Gastrocnemius medialis (tissue), 4 donors: ENCODE results near the gene CTU2. TPM values are rescaled to one million over a fixed set of nuclear protein-coding genes. Genes with fewer than 3 reads are reported as not detected.

Source experiments
- ATAC-seq, 2 donors: fragments of 150-250 bp; one replicate each; pipeline ENCODE4 v1.9.1; 2016
- DNase-seq, 2 donors: peaks; one replicate each; pipeline ENCODE4 v3.0.0-alpha.2; 2019
- H3K27ac ChIP-seq, 4 donors: fragments of 200-600 bp; sonication (generic); 1 replicate in 1 of 4; 2 replicates in 3 of 4; pipeline ENCODE4 v1.5.1; 2016 to 2018; ENCODE audit warnings: mild to moderate bottlenecking in 2 of 4, moderate library complexity in 1 of 4
- H3K27me3 ChIP-seq, 3 donors: fragments of 200-600 bp; sonication (generic) in 2 of 3; 1 replicate in 1 of 3; 2 replicates in 2 of 3; pipeline versions ENCODE4 v1.5.1 to v1.6.0; 2016 to 2019; ENCODE audit warnings: mild to moderate bottlenecking in 1 of 3, moderate library complexity in 1 of 3
- H3K36me3 ChIP-seq, 2 donors: fragments of 200-600 bp; sonication (generic) in 1 of 2; one replicate each; pipeline ENCODE4 v1.5.1; 2017 to 2018
- H3K4me1 ChIP-seq, 2 donors: fragments of 200-600 bp; sonication (generic) in 1 of 2; one replicate each; pipeline ENCODE4 v1.5.1; 2016 to 2017; ENCODE audit warnings: mild to moderate bottlenecking in 2 of 2
- H3K4me3 ChIP-seq, 4 donors: fragments of 200-600 bp; sonication (generic) in 3 of 4; 1 replicate in 1 of 4; 2 replicates in 3 of 4; pipeline ENCODE4 v1.5.1; 2016 to 2019; ENCODE audit warnings: mild to moderate bottlenecking in 2 of 4
- H3K9me3 ChIP-seq, 3 donors: fragments of 200-600 bp; sonication (generic) in 2 of 3; 1 replicate in 1 of 3; 2 replicates in 2 of 3; pipeline ENCODE4 v1.5.1; 2016 to 2019
- POLR2A ChIP-seq, 2 donors: fragments of 450-650 bp; IDR thresholded peaks; one replicate each; pipeline ENCODE4 v1.6.1; 2017; ENCODE audit warnings: antibody characterized with exemption in 2 of 2, mild to moderate bottlenecking in 2 of 2, moderate library complexity in 2 of 2
- in situ Hi-C, 4 donors: fragments of 200-750 bp; cut with MboI; loops; one replicate each; pipeline versions ENCODE4 v1.15.0 to v1.8.0; 2017; ENCODE audit warnings: low sequenced_read_pairs in 4 of 4
- intact Hi-C: fragments of 100-400 bp; cut with DNase I; formaldehyde crosslinking; loops from one replicate; pipeline ENCODE4 v1.15.1; 2023; ENCODE audit warnings: low total_unique reads
- total RNA-seq, 4 donors: library from RNA; depleted of rRNA; stranded (reverse); fragments of >200 nt; gene quantifications; one replicate each; pipeline versions ENCODE4 v1.1.0 to v1.2.3, GENCODE V29; 2016
- TF ChIP-seq, protein P1 (sequence below), 5 experiments: fragments of 450-650 bp in 3 of 5; fragments of 200-600 bp in 2 of 5; sonication (generic) in 2 of 5; IDR thresholded peaks in 4 of 5; conservative IDR thresholded peaks in 1 of 5; 1 replicate in 4 of 5; 2 replicates in 1 of 5; pipeline ENCODE4 v1.5.1; 2016 to 2019; ENCODE audit warnings: antibody characterized with exemption in 5 of 5, mild to moderate bottlenecking in 3 of 5, moderate library complexity in 3 of 5

Gene CTU2
- total RNA-seq, 4 donors from 2014 or later: 11.1 to 17.7 (median 14.1) TPM

DNA sequence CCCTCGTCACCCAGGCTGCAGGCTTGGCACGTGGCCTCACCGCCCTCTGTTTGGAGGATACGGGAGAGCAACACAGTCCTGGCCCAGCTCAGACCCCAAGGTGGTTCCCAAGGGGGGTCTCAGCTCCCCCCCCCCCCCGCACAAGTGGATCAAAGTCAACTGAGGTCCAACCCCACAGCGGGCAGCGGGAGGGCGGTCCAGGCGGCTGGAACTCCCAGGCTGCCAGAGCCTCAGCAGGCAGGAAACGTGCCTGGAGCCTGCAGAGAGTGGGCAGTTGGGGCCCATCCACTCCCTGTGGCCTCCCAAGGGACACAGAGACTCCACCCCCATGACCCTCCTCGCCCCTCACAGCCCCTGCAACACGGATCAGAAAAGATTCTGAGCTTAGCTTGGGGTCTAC lies 42.1 kb downstream of the CTU2 start:
- no peaks in the 10 kb centered on the region for H3K9me3 ChIP-seq
- no peaks in the 10 kb centered on the region for H3K36me3 ChIP-seq
- H3K27me3 ChIP-seq: peaks cover 0 to 11% (median 0%) of the 10 kb centered on the region in 3 donors
- no peak for TF ChIP-seq POLR2A (IDR thresholded peaks at IDR 0.05)
- TF ChIP-seq, protein P1, sequence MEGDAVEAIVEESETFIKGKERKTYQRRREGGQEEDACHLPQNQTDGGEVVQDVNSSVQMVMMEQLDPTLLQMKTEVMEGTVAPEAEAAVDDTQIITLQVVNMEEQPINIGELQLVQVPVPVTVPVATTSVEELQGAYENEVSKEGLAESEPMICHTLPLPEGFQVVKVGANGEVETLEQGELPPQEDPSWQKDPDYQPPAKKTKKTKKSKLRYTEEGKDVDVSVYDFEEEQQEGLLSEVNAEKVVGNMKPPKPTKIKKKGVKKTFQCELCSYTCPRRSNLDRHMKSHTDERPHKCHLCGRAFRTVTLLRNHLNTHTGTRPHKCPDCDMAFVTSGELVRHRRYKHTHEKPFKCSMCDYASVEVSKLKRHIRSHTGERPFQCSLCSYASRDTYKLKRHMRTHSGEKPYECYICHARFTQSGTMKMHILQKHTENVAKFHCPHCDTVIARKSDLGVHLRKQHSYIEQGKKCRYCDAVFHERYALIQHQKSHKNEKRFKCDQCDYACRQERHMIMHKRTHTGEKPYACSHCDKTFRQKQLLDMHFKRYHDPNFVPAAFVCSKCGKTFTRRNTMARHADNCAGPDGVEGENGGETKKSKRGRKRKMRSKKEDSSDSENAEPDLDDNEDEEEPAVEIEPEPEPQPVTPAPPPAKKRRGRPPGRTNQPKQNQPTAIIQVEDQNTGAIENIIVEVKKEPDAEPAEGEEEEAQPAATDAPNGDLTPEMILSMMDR (IDR thresholded peaks at IDR 0.05 in 4 of 5, conservative IDR thresholded peaks at IDR 0.05 in 1 of 5): no peak
- peaks cover 0 to 10% of the 10 kb centered on the region in 2 donors for H3K4me1 ChIP-seq
- intact Hi-C loops: no loop called here
- H3K27ac ChIP-seq: no peak overlapping the region
- no peak overlapping the region for H3K4me3 ChIP-seq
- in situ Hi-C loops: loop anchor here in 2 of 4 donors (25.0 kb wide), 1 partner anchor 464 kb away; the partner anchor contains the start of genes SLC22A31 (in 2 of the 2) and ZNF778 (in 2 of the 2)
- ATAC-seq (no peak), DNase-seq (no peak)

DNA sequence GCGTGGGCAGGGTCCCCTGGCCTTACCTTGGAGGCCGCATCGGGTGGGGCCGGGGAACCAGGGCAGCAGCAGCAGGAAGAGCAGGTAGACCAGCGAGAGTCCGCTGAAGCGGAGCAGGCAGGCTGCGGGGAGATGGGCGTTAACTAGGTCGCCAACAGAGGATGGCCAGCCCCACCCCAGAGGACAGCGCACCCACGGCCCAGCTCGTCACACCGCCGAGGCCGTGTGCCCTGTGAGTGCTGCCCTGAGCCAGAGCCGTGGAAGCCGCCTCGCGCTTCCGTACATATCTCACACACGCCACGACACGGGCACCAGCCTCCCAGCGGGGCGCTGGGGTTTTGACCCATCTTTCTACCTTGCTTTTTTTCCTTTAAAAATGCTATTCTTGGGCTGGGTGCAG lies 43.1 kb downstream of the CTU2 start:
- H3K4me1 ChIP-seq: peaks cover 0 to 4% of the 10 kb centered on the region in 2 donors
- no peak overlapping the region for H3K27ac ChIP-seq
- no peak for DNase-seq
- in situ Hi-C loops: loop anchor here in 2 of 4 donors (25.0 kb wide), 1 partner anchor 463 kb away; the partner anchor contains the start of genes SLC22A31 (in 2 of the 2) and ZNF778 (in 2 of the 2)
- H3K9me3 ChIP-seq: no peaks in the 10 kb centered on the region
- H3K36me3 ChIP-seq: no peaks in the 10 kb centered on the region
- no peak for TF ChIP-seq POLR2A (IDR thresholded peaks at IDR 0.05)
- TF ChIP-seq, protein P1 (IDR thresholded peaks at IDR 0.05 in 4 of 5, conservative IDR thresholded peaks at IDR 0.05 in 1 of 5): no peak
- ATAC-seq: no peak
- H3K4me3 ChIP-seq: no peak overlapping the region
- peaks cover 0 to 8% (median 0%) of the 10 kb centered on the region in 3 donors for H3K27me3 ChIP-seq
- intact Hi-C loops: no loop called here

DNA sequence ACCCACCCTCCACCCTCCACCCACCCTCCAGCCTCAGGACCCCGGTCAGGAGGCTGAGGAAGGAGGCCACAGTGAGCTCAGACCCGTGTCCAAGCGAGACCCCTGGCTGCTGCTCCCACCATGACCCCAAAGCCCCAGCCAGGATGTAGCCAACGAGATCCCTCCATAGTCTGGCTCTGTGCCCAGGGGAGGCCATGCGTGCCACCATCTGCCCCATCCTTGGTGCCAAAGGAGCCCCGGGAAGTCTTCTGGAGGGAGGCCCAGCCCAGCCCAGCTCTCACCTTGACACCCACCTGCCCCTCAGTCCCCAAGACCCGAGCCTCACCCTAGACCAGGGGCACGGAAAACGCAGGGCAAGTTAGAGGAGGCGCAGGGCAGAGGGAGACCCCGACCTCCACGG lies 44.6 kb downstream of the CTU2 start:
- no peak for DNase-seq
- H3K4me1 ChIP-seq: no peaks in the 10 kb centered on the region
- H3K9me3 ChIP-seq: no peaks in the 10 kb centered on the region
- in situ Hi-C loops: no loop called here
- H3K36me3 ChIP-seq: no peaks in the 10 kb centered on the region
- TF ChIP-seq, protein P1 (IDR thresholded peaks at IDR 0.05 in 4 of 5, conservative IDR thresholded peaks at IDR 0.05 in 1 of 5): no peak
- no peak for TF ChIP-seq POLR2A (IDR thresholded peaks at IDR 0.05)
- no peak for ATAC-seq
- H3K27me3 ChIP-seq: no peaks in the 10 kb centered on the region
- no peak overlapping the region for H3K27ac ChIP-seq
- intact Hi-C loops: no loop called here
- no peak overlapping the region for H3K4me3 ChIP-seq

DNA sequence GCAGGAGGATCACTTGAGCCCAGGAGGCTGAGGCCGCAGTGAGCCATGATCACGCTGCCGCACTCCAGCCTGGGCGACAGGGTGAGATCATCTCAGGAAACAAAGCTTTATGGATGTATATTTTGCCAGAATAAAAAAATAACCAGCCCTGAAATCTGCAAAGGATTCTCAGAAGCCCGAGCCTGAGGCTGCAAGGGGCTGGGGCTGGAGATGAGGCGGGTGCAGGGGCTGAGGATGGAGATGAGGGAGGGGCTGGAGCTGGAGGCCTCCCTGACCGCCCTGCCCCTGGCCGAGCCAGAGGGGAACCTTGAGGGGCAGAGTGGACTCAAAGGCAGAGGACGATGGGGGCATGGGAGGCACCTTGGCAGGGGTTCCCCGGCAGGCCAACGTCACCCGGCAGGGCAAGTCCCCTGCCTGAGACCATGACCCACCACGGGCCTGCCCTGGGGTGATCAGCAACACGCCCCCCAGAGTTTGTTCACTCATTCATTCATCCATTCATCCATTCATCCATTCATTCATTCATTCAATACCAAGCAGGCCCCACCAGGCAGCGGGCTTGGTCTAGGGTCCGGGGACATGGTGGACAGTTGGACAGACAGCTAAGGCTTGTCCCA lies 46.2 kb downstream of the CTU2 start:
- Histone ChIP-seq H3K4me3 (no peak overlapping the region), H3K4me1 (no peaks in the 10 kb centered on the region), H3K27ac (no peak overlapping the region), H3K27me3 (no peaks in the 10 kb centered on the region), H3K36me3 (no peaks in the 10 kb centered on the region), H3K9me3 (no peaks in the 10 kb centered on the region)
- intact Hi-C loops (no loop called here), in situ Hi-C loops (no loop called here)
- no peak for TF ChIP-seq POLR2A (IDR thresholded peaks at IDR 0.05)
- TF ChIP-seq, protein P1 (IDR thresholded peaks at IDR 0.05 in 4 of 5, conservative IDR thresholded peaks at IDR 0.05 in 1 of 5): no peak
- no peak for ATAC-seq
- no peak for DNase-seq
